ENCODE measurements around the gene IQCK. TPM values are rescaled to one million over a fixed set of nuclear protein-coding genes. Genes with fewer than 3 reads are reported as not detected.

IQCK gene
- polyA plus RNA-seq, 1 experiment, result 4.5 TPM

- POLR2A ChIA-PET, result no interaction called here
Measured at GRCh38 chr16:19705843-19706242, 12.2 kb upstream of the IQCK start.

GRCh38 chr16:19706846-19707245 lies 11.2 kb upstream of the IQCK start:
- Histone ChIP-seq H3K36me3 (ENCODE audit: control insufficient read depth, insufficient read depth, low read length) (peaks cover 8% of the 10 kb centered on the region), H3K4me3 (ENCODE audit: low read depth, low read length) (no peak overlapping the region), H3K27me3 (ENCODE audit: control insufficient read depth, insufficient read depth, low read length) (no peaks in the 10 kb centered on the region)
- no peak for DNase-seq (ENCODE audit: low read depth)
- CTCF ChIA-PET, result interaction anchor here (0.6 kb wide), 1 partner anchor 760 kb away, joined by 3 read pairs; no protein-coding TSS in a partner anchor
- TF ChIP-seq CTCF (IDR thresholded peaks at IDR 0.05; ENCODE audit: insufficient read depth, low read depth, low read length), result no peak
- POLR2A ChIA-PET, result no interaction called here

More at GRCh38 chr16:19705843-19706242, 12.2 kb upstream of the IQCK start:
- Histone ChIP-seq H3K27me3 (ENCODE audit: control insufficient read depth, insufficient read depth, low read length) (no peaks in the 10 kb centered on the region), H3K36me3 (ENCODE audit: control insufficient read depth, insufficient read depth, low read length) (peaks cover 6% of the 10 kb centered on the region), H3K4me3 (ENCODE audit: low read depth, low read length) (no peak overlapping the region)
- no peak for DNase-seq (ENCODE audit: low read depth)
- CTCF ChIA-PET, result interaction anchor here (1.0 to 1.6 kb wide), 2 partner anchors 10 to 13 kb away, joined by 3 to 4 read pairs; partner anchors contain the start of genes IQCK and KNOP1
- no peak for TF ChIP-seq CTCF (IDR thresholded peaks at IDR 0.05; ENCODE audit: insufficient read depth, low read depth, low read length)

GRCh38 chr16:19707569-19708295 lies 10.3 kb upstream of the IQCK start:
- H3K4me3 ChIP-seq (ENCODE audit: low read depth, low read length), result no peak overlapping the region
- no peak for TF ChIP-seq CTCF (IDR thresholded peaks at IDR 0.05; ENCODE audit: insufficient read depth, low read depth, low read length)

GRCh38 chr16:19708296-19709205 lies 9.5 kb upstream of the IQCK start:
- Histone ChIP-seq H3K4me3 (ENCODE audit: low read depth, low read length) (no peak overlapping the region), H3K27me3 (ENCODE audit: control insufficient read depth, insufficient read depth, low read length) (no peaks in the 10 kb centered on the region), H3K36me3 (ENCODE audit: control insufficient read depth, insufficient read depth, low read length) (peaks cover 11% of the 10 kb centered on the region)
- TF ChIP-seq CTCF (IDR thresholded peaks at IDR 0.05; ENCODE audit: insufficient read depth, low read depth, low read length), result no peak
- DNase-seq (ENCODE audit: low read depth), result no peak
- POLR2A ChIA-PET, result no interaction called here
- CTCF ChIA-PET, result no interaction called here

More at GRCh38 chr16:19707569-19708295, 10.3 kb upstream of the IQCK start:
- POLR2A ChIA-PET, result no interaction called here
- H3K36me3 ChIP-seq (ENCODE audit: control insufficient read depth, insufficient read depth, low read length), result peaks cover 11% of the 10 kb centered on the region
- no peaks in the 10 kb centered on the region for H3K27me3 ChIP-seq (ENCODE audit: control insufficient read depth, insufficient read depth, low read length)
- CTCF ChIA-PET, result no interaction called here
- DNase-seq (ENCODE audit: low read depth), result no peak

Measured in BJ (cell line).